Neuronal stem cell (in vitro differentiated cells): ENCODE data around the gene KCNN2.
"Not testable (repeated sequence)": the region's sequence is repeated elsewhere in the genome, so short reads cannot be mapped to it uniquely, and the experiment has no call there.

Experiments used
- DNase-seq: peaks from one replicate; pipeline ENCODE4 v3.0.0-alpha.2; 2013; ENCODE audit warnings: low spot score
- H2AFZ ChIP-seq: one replicate; pipeline ENCODE4 v1.6.1; 2013; ENCODE audit warnings: mild to moderate bottlenecking, low read length, inconsistent platforms
- H2AK5ac ChIP-seq: 2 replicates; pipeline ENCODE4 v1.6.1; 2013; ENCODE audit warnings: low read depth, mild to moderate bottlenecking, inconsistent platforms, low read length, moderate library complexity, mixed read lengths
- H2BK120ac ChIP-seq: 2 replicates; pipeline ENCODE4 v1.6.1; 2013; ENCODE audit warnings: low read depth, mild to moderate bottlenecking, inconsistent platforms, low read length, moderate library complexity, mixed read lengths
- H2BK12ac ChIP-seq: one replicate; pipeline ENCODE4 v1.6.1; 2013; ENCODE audit warnings: low read length, inconsistent platforms
- H2BK15ac ChIP-seq: 2 replicates; pipeline ENCODE4 v1.6.1; 2013; ENCODE audit warnings: mild to moderate bottlenecking, low read length, inconsistent platforms, mixed read lengths
- H2BK5ac ChIP-seq: one replicate; pipeline ENCODE4 v1.6.1; 2013; ENCODE audit warnings: inconsistent platforms, mild to moderate bottlenecking, low read length, moderate library complexity
- H3K14ac ChIP-seq: one replicate; pipeline ENCODE4 v1.6.1; 2013; ENCODE audit warnings: low read length, inconsistent platforms
- H3K18ac ChIP-seq: 2 replicates; pipeline ENCODE4 v1.6.1; 2013; ENCODE audit warnings: low read length, inconsistent platforms
- H3K23ac ChIP-seq: 2 replicates; pipeline ENCODE4 v1.6.1; 2013; ENCODE audit warnings: low read depth, mild to moderate bottlenecking, mixed read lengths, low read length, inconsistent platforms; ENCODE audit not compliant: poor library complexity
- H3K27ac ChIP-seq: replicated peaks from 3 replicates; pipeline ENCODE4 v1.5.1; 2013; ENCODE audit warnings: low read length, inconsistent platforms
- H3K27me3 ChIP-seq, 3 experiments: 2 replicates each; pipeline ENCODE4 v1.6.1; 2013; ENCODE audit warnings: low read length in 3 of 3, mild to moderate bottlenecking in 2 of 3, inconsistent platforms in 1 of 3, low read depth in 1 of 3, mixed read lengths in 1 of 3, moderate library complexity in 1 of 3; ENCODE audit not compliant: control insufficient read depth in 3 of 3, insufficient read depth in 3 of 3
- H3K36me3 ChIP-seq, 2 donors: replicated peaks in 1 of 2; 2 replicates each; pipeline ENCODE4 v1.6.1; 2013; ENCODE audit warnings: low read length in 2 of 2; ENCODE audit not compliant: control insufficient read depth in 2 of 2, insufficient read depth in 2 of 2
- H3K4ac ChIP-seq: 2 replicates; pipeline ENCODE4 v1.6.1; 2013; ENCODE audit warnings: inconsistent platforms, mild to moderate bottlenecking, low read length, moderate library complexity
- H3K4me1 ChIP-seq, 2 donors: 1 replicate in 1 of 2; 2 replicates in 1 of 2; pipeline ENCODE4 v1.6.1; 2013; ENCODE audit warnings: low read length in 2 of 2, low read depth in 1 of 2; ENCODE audit not compliant: control insufficient read depth in 2 of 2, insufficient read depth in 1 of 2
- H3K4me2 ChIP-seq: one replicate; pipeline ENCODE4 v1.6.1; 2013; ENCODE audit warnings: mild to moderate bottlenecking, low read length, inconsistent platforms; ENCODE audit not compliant: insufficient read depth, poor library complexity, severe bottlenecking
- H3K4me3 ChIP-seq, 2 donors: 2 replicates each; pipeline ENCODE4 v1.5.1; 2013; ENCODE audit warnings: low read length in 2 of 2, mild to moderate bottlenecking in 2 of 2, inconsistent platforms in 1 of 2, moderate library complexity in 1 of 2
- H3K79me1 ChIP-seq: one replicate; pipeline ENCODE4 v1.6.1; 2013; ENCODE audit warnings: low read depth, mild to moderate bottlenecking, inconsistent platforms, low read length, moderate library complexity
- H3K9ac ChIP-seq: one replicate; pipeline ENCODE4 v1.6.1; 2013; ENCODE audit warnings: mild to moderate bottlenecking, low read depth, low read length, inconsistent platforms; ENCODE audit not compliant: poor library complexity
- H3K9me3 ChIP-seq, 2 donors: replicated peaks in 1 of 2; 2 replicates each; pipeline versions ENCODE3 to v1.6.1; 2013; ENCODE audit warnings: low read length in 2 of 2, mild to moderate bottlenecking in 2 of 2, inconsistent platforms in 1 of 2, low read depth in 1 of 2, mixed read lengths in 1 of 2, moderate library complexity in 1 of 2; ENCODE audit not compliant: control insufficient read depth in 2 of 2, insufficient read depth in 1 of 2
- H4K8ac ChIP-seq: one replicate; pipeline ENCODE4 v1.6.1; 2013; ENCODE audit warnings: low read depth, mild to moderate bottlenecking, inconsistent platforms, low read length, moderate library complexity
- H4K91ac ChIP-seq: one replicate; pipeline ENCODE4 v1.6.1; 2013; ENCODE audit warnings: low read length, low read depth, mild to moderate bottlenecking, inconsistent platforms; ENCODE audit not compliant: poor library complexity
- WGBS, 2 donors: extraction: QIAGEN DNeasy Blood & Tissue Kit; methylation state at CpG; one replicate each; pipeline ENCODE4 v1.1.7; 2013; ENCODE audit warnings: missing lambda C conversion rate in 2 of 2, mixed read lengths in 1 of 2; ENCODE audit not compliant: insufficient read length in 2 of 2, insufficient replicate concordance in 1 of 2; ENCODE audit errors: extremely low coverage in 2 of 2; 5-methylcytosine and 5-hydroxymethylcytosine counted together

KCNN2 gene

DNA sequence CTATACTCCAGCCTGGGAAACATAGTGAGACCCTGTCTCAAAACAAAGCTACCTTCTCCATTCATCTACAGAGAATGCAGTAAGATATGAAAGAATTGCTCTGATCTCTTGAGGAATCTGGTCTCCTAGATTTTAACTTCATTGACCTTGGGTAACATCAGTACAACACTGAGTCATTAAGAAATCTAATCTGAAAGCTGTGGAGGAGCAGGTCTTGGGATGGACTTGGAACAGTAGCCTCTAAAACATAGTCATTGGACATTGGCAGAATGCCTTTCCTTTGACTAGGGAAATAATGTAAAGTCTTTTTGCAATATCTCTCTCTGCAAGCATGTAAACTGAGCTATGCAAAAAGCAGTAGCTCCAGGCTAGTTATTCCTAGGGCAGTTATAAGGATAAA is 58.1 kb downstream of the KCNN2 start:
- Histone ChIP-seq H3K4me3 (no peak overlapping the region), H3K23ac (no peak overlapping the region), H2BK120ac (no peak overlapping the region), H4K91ac (no peak overlapping the region), H3K4ac (no peak overlapping the region), H3K14ac (no peak overlapping the region), H2AFZ (no peak overlapping the region), H4K8ac (no peak overlapping the region), H2AK5ac (no peak overlapping the region), H3K4me2 (no peak overlapping the region), H3K27ac (no peak overlapping the region), H3K27me3 (no peaks in the 10 kb centered on the region), H2BK5ac (no peak overlapping the region), H3K18ac (no peak overlapping the region), H3K36me3 (no peaks in the 10 kb centered on the region), H3K79me1 (no peaks in the 10 kb centered on the region), H3K9ac (no peak overlapping the region), H2BK15ac (no peak overlapping the region), H3K4me1 (no peaks in the 10 kb centered on the region), H2BK12ac (no peak overlapping the region), H3K9me3 (no peaks in the 10 kb centered on the region)
- no peak for DNase-seq

DNA sequence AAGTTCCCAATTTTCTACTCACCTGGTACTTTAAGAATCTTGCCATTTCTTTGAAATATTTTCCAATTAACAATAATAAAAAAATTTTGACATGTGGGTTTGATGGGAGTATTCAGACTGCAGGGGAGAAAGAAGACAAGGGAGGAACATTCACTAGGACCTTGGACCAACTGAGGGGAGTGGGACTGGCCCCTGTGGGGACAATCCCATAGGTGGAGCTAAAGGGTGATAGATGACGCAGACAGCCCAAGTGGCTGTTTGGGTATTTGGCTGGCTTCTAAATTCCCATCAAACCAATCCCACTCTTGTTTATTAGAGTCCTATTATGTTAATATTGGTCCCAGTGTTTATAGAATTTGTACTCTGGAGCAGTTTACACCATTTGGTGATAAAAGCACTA is 65.3 kb downstream of the KCNN2 start:
- Histone ChIP-seq H3K27me3 (no peaks in the 10 kb centered on the region), H3K14ac (no peak overlapping the region), H2BK5ac (no peak overlapping the region), H4K91ac (no peak overlapping the region), H2BK120ac (no peak overlapping the region), H2BK15ac (no peak overlapping the region), H3K79me1 (no peaks in the 10 kb centered on the region), H3K9me3 (no peaks in the 10 kb centered on the region), H2AK5ac (no peak overlapping the region), H2AFZ (no peak overlapping the region), H3K4me3 (no peak overlapping the region), H3K27ac (no peak overlapping the region), H4K8ac (no peak overlapping the region), H3K4ac (no peak overlapping the region), H3K4me1 (no peaks in the 10 kb centered on the region), H3K36me3 (no peaks in the 10 kb centered on the region), H3K18ac (no peak overlapping the region), H3K9ac (no peak overlapping the region), H3K23ac (no peak overlapping the region), H3K4me2 (no peak overlapping the region), H2BK12ac (no peak overlapping the region)
- no CpG with 5 or more reads among the region's 1 CpG for WGBS, 2 donors
- no peak for DNase-seq

- H2BK12ac ChIP-seq = no peak overlapping the region
- H2BK120ac ChIP-seq = no peak overlapping the region
- no peak overlapping the region for H3K4ac ChIP-seq
- no peak overlapping the region for H4K8ac ChIP-seq
- no peak overlapping the region for H2AFZ ChIP-seq
- H3K27ac ChIP-seq = no peak overlapping the region
- H2AK5ac ChIP-seq = no peak overlapping the region
- H3K4me1 ChIP-seq = peaks cover 0 to 2% of the 10 kb centered on the region in 2 donors
- no peaks in the 10 kb centered on the region for H3K79me1 ChIP-seq
- no peak overlapping the region for H2BK15ac ChIP-seq
- H4K91ac ChIP-seq = no peak overlapping the region
- no peak overlapping the region for H3K9ac ChIP-seq
- H3K9me3 ChIP-seq = no peaks in the 10 kb centered on the region
- no peak overlapping the region for H2BK5ac ChIP-seq
- no peaks in the 10 kb centered on the region for H3K27me3 ChIP-seq
- H3K36me3 ChIP-seq = no peaks in the 10 kb centered on the region
- H3K14ac ChIP-seq = no peak overlapping the region
- no peak overlapping the region for H3K23ac ChIP-seq
- H3K18ac ChIP-seq = no peak overlapping the region
- no peak overlapping the region for H3K4me2 ChIP-seq
- DNase-seq = no peak
- no peak overlapping the region for H3K4me3 ChIP-seq
These were observed 68.7 kb downstream of the KCNN2 start for GRCh38 chr5:114430532-114430931.

- not testable (repeated sequence) for H2BK5ac ChIP-seq, H2AK5ac ChIP-seq, H3K27me3 ChIP-seq, H3K9me3 ChIP-seq, H2BK12ac ChIP-seq, H3K27ac ChIP-seq, H3K18ac ChIP-seq, H3K4me3 ChIP-seq, H3K79me1 ChIP-seq, H2AFZ ChIP-seq, H3K36me3 ChIP-seq, H2BK15ac ChIP-seq, DNase-seq, H3K9ac ChIP-seq, H3K4me2 ChIP-seq, H3K14ac ChIP-seq, H4K8ac ChIP-seq, H3K4me1 ChIP-seq, H3K4ac ChIP-seq, H3K23ac ChIP-seq, H2BK120ac ChIP-seq, H4K91ac ChIP-seq
- no CpG with 5 or more reads among the region's 30 CpGs for WGBS, 2 donors
These were observed 70.8 kb downstream of the KCNN2 start for GRCh38 chr5:114432684-114433083.
